Thyroid gland (tissue), 4 donors: ENCODE results near the gene ATG4C. TPM values are rescaled to one million over a fixed set of nuclear protein-coding genes. Genes with fewer than 3 reads are reported as not detected.
"Not testable (repeated sequence)": the region's sequence is repeated elsewhere in the genome, so short reads cannot be mapped to it uniquely, and the experiment has no call there.

Source experiments
- DNase-seq, 2 donors: peaks; one replicate each; pipeline ENCODE4 v3.0.0-alpha.2; 2019
- H3K27ac ChIP-seq, 3 donors: fragments of 200-600 bp; sonication (generic); 1 replicate in 2 of 3; 2 replicates in 1 of 3; pipeline ENCODE4 v1.5.1; 2016 to 2019; ENCODE audit warnings: mild to moderate bottlenecking in 1 of 3, moderate library complexity in 1 of 3
- H3K27me3 ChIP-seq: fragments of 200-600 bp; sonication (generic); one replicate; pipeline ENCODE4 v1.5.1; 2019
- H3K36me3 ChIP-seq, 2 donors: fragments of 200-600 bp; sonication (generic); one replicate each; pipeline ENCODE4 v1.5.1; 2016 to 2019
- H3K4me1 ChIP-seq, 2 donors: fragments of 200-600 bp; sonication (generic); one replicate each; pipeline ENCODE4 v1.5.1; 2017 to 2019
- H3K4me3 ChIP-seq, 3 donors: fragments of 200-600 bp; sonication (generic); replicated peaks in 1 of 3; 1 replicate in 2 of 3; 2 replicates in 1 of 3; pipeline ENCODE4 v1.5.1; 2016; ENCODE audit warnings: mild to moderate bottlenecking in 1 of 3
- H3K9me3 ChIP-seq: fragments of 200-600 bp; sonication (generic); one replicate; pipeline ENCODE4 v1.5.1; 2017
- POLR2A ChIP-seq, 2 donors: fragments of 450-650 bp; IDR thresholded peaks; one replicate each; pipeline ENCODE4 v1.6.1; 2017; ENCODE audit warnings: antibody characterized with exemption in 2 of 2, mild to moderate bottlenecking in 2 of 2, moderate library complexity in 1 of 2
- WGBS, 2 donors: methylation state at CpG; one replicate each; pipeline ENCODE4 v1.1.5; 2017; 5-methylcytosine and 5-hydroxymethylcytosine counted together
- intact Hi-C: fragments of 100-400 bp; cut with DNase I; formaldehyde crosslinking; loops from one replicate; pipeline ENCODE4 v1.15.1; 2023
- total RNA-seq, 4 donors: library from RNA; depleted of rRNA; stranded (reverse); fragments of >200 nt; gene quantifications; one replicate each; pipeline ENCODE4 v1.2.3, GENCODE V29; 2016
- TF ChIP-seq, protein P1 (sequence below), 6 experiments: fragments of 200-600 bp in 3 of 6; fragments of 450-650 bp in 3 of 6; sonication (generic) in 3 of 6; IDR thresholded peaks; one replicate each; pipeline ENCODE4 v1.5.1; 2016 to 2019; ENCODE audit warnings: antibody characterized with exemption in 6 of 6, mild to moderate bottlenecking in 2 of 6, inconsistent platforms in 1 of 6, moderate library complexity in 1 of 6

Gene ATG4C
- total RNA-seq, 4 donors from 2014 or later, result 16.3 to 23.4 (median 19.9) TPM

DNA sequence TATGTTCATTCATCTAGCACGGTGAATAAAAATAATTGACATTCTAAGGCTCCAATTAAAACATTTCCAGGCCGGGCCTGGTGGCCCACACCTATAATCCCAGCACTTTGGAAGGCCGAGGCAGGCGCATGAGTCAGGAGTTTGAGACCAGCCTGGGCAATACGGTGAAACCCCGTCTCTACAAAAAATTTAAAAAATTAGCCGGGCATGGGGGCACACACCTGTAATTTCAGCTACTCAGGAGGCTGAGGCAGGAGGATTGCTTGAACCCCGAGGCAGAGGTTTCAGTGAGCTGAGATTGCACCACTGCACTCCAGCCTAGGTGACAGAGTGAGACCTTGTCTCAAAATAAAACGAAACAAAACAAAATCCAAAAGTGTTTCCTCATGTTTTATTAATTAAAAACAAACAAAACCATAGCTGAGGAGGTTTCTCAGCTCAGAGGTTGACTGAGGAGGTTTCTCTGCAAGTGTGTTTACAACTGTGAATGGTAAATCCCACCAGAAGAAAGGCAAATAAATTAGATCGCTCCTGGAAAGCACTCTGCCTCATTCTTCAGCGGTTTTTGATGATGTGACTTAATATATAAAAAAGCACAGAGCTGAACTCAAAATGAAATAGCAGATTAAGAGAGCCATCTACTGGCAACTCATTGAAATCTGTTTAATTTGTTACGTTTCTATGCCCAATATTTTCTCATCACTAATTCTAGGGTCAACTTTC is 37.7 kb upstream of the ATG4C start:
- Histone ChIP-seq H3K9me3 (no peaks in the 10 kb centered on the region), H3K4me1 (peaks cover 5 to 19% of the 10 kb centered on the region in 2 donors), H3K4me3 (no peak overlapping the region), H3K27me3 (no peaks in the 10 kb centered on the region), H3K36me3 (no peaks in the 10 kb centered on the region), H3K27ac (no peak overlapping the region)
- intact Hi-C loops, result no loop called here
- TF ChIP-seq POLR2A (IDR thresholded peaks at IDR 0.05), result no peak
- TF ChIP-seq, protein P1, sequence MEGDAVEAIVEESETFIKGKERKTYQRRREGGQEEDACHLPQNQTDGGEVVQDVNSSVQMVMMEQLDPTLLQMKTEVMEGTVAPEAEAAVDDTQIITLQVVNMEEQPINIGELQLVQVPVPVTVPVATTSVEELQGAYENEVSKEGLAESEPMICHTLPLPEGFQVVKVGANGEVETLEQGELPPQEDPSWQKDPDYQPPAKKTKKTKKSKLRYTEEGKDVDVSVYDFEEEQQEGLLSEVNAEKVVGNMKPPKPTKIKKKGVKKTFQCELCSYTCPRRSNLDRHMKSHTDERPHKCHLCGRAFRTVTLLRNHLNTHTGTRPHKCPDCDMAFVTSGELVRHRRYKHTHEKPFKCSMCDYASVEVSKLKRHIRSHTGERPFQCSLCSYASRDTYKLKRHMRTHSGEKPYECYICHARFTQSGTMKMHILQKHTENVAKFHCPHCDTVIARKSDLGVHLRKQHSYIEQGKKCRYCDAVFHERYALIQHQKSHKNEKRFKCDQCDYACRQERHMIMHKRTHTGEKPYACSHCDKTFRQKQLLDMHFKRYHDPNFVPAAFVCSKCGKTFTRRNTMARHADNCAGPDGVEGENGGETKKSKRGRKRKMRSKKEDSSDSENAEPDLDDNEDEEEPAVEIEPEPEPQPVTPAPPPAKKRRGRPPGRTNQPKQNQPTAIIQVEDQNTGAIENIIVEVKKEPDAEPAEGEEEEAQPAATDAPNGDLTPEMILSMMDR (IDR thresholded peaks at IDR 0.05), result peak in 4 of 6 experiments; percentile 19 to 81 (median 69)
- no peak for DNase-seq
- 61 to 68% methylated on average over 12 of the region's 12 CpGs for WGBS, 2 donors

DNA sequence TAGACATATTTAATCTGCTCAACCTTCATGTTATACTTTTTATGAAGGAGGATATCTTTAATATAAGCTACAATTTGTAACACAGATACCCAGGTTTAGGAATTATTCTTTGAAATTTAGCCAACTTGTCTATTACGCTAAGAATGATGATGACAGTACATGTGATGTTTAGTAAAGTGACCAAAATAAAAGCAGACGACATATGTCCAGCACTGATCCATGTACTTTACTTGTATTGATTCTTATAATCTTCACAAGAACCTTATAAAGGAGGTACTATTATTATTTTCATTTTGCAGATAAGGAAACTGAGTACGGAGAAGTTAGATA is 37.2 kb upstream of the ATG4C start:
- Histone ChIP-seq H3K36me3 (no peaks in the 10 kb centered on the region), H3K9me3 (no peaks in the 10 kb centered on the region), H3K27ac (no peak overlapping the region), H3K4me3 (no peak overlapping the region), H3K4me1 (peaks cover 6 to 19% of the 10 kb centered on the region in 2 donors), H3K27me3 (no peaks in the 10 kb centered on the region)
- no peak for TF ChIP-seq POLR2A (IDR thresholded peaks at IDR 0.05)
- TF ChIP-seq, protein P1 (IDR thresholded peaks at IDR 0.05), result no peak
- WGBS, 2 donors, result 65 to 69% methylated on average over 3 of the region's 3 CpGs
- no peak for DNase-seq
- intact Hi-C loops, result no loop called here

DNA sequence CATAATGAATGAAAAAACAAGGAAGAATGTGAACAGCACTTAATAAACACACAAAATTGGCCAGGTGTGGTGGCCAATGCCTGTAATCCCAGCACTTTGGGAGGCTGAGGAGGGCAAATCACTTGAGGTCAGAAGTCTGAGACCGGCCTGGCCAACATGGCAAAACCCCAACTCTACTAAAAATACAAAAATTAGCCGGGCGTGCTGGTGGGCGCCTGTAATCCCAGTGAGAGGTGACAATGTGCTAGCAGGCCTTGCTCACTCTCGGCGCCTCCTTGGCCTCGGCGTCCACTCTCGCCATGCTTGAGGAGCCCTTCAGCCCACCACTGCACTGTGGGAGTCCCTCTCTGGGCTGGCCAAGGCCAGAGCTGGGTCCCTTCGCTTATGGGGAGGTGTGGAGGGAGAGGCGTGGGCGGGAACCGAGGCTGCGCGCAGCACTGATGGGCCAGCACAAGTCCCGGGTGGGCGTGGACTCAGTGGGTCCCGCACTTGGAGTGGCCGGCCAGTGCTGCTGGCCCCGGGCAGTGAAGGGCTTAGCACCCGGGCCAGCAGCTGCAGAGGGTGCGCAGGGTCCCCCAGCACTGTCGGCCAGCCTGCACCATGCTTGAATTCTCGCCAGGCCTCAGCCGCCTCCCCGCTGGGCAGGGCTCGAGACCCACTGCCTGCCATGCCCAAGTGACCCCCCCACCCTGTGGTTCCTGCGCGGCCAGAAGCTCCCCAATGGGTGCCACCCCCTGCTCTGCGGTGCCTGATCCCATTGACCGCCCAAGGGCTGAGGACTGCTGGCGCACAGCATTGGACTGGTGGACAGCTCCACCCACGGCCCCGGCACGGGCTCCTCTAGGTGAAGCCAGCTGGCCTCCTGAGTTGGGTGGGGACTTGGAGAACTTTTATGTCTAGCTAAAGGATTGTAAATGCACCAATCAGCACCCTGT is 30.6 kb upstream of the ATG4C start:
- TF ChIP-seq, protein P1 (IDR thresholded peaks at IDR 0.05), result no peak
- TF ChIP-seq POLR2A (IDR thresholded peaks at IDR 0.05), result no peak
- no peaks in the 10 kb centered on the region for H3K27me3 ChIP-seq
- peak; percentile 75 to 84 for DNase-seq
- intact Hi-C loops, result no loop called here
- H3K4me3 ChIP-seq, result no peak overlapping the region
- H3K27ac ChIP-seq, result peak overlapping the region; percentile 77 to 89 (median 83)
- no peaks in the 10 kb centered on the region for H3K9me3 ChIP-seq
- peaks cover 13 to 18% of the 10 kb centered on the region in 2 donors for H3K4me1 ChIP-seq
- H3K36me3 ChIP-seq, result no peaks in the 10 kb centered on the region
- 75 to 85% methylated on average over 23 to 28 of the region's 35 CpGs for WGBS, 2 donors

DNA sequence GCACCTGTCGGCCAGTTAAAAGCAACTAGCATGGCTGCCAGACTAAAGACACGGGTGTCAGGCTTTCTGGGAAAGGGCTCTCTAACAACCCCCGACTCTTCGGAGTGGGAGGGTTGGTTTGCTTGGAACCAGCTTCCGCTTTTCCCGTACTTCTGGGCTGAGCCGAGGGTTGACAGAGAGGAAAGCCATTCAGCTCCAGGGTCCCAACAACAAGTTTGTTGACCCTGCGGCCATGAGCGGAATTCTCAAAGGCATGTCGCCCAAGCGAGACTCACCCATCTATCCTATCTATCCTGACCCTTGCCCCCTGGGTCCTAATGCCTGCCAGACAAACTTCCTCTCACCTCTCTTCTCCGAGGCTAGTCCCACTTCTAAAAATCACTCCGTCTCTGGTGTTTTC is 29.0 kb upstream of the ATG4C start:
- DNase-seq, H3K9me3 ChIP-seq, H3K4me3 ChIP-seq, H3K27ac ChIP-seq, H3K27me3 ChIP-seq, H3K36me3 ChIP-seq, intact Hi-C loops: not testable (repeated sequence)
- 93 to 95% methylated on average over 13 of the region's 13 CpGs for WGBS, 2 donors
- H3K4me1 ChIP-seq, result peaks cover 13 to 18% of the 10 kb centered on the region in 2 donors

DNA sequence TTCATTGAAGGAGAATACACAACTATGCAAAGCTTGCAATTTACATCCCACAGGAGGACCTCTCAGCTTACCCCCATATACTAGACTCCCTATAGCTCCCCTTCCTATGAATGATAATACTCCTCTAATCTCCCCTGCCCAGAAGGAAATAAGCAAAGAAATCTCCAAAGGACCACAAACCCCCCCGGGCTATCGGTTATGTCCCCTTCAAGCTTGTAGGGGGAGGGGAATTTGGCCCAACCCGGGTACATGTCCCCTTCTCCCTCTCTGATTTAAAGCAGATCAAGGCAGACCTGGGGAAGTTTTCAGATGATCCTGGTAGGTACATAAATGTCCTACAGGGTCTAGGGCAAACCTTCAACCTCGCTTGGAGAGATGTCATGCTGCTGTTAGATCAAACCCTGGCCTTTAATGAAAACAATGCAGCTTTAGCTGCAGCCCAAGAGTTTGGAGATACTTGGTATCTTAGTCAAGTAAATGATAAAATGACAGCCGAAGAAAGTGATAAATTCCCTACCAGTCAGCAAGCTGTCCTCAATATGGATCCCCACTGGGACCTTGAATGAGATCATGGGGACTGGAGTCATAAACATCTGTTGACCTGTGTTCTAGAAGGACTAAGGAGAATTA is 27.6 kb upstream of the ATG4C start:
- H3K9me3 ChIP-seq, DNase-seq, H3K36me3 ChIP-seq, H3K27me3 ChIP-seq, H3K27ac ChIP-seq, H3K4me3 ChIP-seq, intact Hi-C loops: not testable (repeated sequence)
- peaks cover 10 to 13% of the 10 kb centered on the region in 2 donors for H3K4me1 ChIP-seq
- WGBS, 2 donors, result 83 to 90% methylated on average over 5 of the region's 5 CpGs

DNA sequence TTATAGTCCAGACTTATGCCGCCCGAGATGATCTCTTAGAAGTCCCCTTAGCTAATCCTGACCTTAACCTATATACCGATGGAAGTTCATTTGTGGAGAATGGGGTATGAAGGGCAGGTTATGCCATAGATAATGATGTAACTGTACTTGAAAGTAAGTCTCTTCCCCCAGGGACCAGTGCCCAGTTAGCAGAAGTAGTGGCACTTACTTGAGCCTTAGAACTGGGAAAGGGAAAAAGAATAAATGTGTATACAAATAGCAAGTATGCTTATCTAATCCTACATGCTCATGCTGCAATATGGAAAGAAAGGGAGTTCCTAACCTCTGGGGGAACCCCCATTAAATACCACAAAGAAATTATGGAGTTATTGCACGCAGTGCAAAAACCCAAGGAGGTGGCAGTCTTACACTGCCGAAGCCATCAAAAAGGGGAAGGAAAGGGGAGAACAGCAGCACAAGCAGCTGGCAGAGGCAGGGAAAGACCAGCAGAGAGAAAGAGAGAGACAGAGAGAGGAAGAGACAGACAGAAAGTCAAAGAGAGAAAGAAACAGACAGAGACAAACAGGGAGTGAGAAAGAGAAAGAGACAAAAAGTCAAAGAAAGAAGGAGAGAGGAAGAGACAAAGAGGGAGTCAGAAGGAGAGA is 24.6 kb upstream of the ATG4C start:
- H3K27me3 ChIP-seq, intact Hi-C loops, H3K9me3 ChIP-seq, H3K4me1 ChIP-seq, H3K4me3 ChIP-seq, H3K36me3 ChIP-seq, DNase-seq, H3K27ac ChIP-seq: not testable (repeated sequence)
- WGBS, 2 donors, result 61 to 86% methylated on average over 5 of the region's 5 CpGs

DNA sequence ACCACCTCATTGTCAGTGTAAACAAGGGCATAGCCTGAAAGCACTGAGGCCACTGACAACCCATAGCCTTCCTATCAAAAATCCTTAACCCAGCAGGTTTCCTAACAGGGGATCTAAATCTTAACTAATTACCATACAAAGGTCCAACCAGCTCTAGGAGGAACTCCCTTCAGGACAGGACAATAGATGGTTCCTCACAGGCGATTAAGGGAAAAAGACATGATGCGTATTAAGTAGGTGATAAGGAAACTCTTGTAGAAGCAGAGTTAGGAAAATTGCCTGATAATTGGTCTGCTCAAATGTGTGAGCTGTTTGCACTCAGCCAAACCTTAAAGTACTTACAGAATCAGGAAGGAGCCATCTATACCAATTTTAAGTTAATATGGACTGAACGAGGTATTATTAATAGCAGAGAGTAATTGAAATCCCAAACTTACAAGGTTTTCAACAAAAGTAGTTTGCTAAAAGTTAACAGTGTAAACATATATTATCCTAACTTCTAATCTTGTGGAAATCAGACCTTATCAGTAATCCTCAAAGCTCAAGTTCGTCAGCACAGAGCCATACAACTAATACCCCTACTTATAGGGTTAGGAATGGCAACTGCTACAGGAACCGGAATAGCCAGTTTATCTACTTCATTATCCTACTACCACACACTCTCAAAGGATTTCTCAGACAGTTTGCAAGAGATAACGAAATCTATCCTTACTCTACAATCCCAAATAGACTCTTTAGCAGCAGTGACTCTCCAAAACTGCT is 23.7 kb upstream of the ATG4C start:
- intact Hi-C loops, H3K27me3 ChIP-seq, H3K36me3 ChIP-seq, H3K27ac ChIP-seq, H3K9me3 ChIP-seq, DNase-seq, H3K4me3 ChIP-seq, H3K4me1 ChIP-seq: not testable (repeated sequence)
- 81 to 84% methylated on average over 6 of the region's 6 CpGs for WGBS, 2 donors

DNA sequence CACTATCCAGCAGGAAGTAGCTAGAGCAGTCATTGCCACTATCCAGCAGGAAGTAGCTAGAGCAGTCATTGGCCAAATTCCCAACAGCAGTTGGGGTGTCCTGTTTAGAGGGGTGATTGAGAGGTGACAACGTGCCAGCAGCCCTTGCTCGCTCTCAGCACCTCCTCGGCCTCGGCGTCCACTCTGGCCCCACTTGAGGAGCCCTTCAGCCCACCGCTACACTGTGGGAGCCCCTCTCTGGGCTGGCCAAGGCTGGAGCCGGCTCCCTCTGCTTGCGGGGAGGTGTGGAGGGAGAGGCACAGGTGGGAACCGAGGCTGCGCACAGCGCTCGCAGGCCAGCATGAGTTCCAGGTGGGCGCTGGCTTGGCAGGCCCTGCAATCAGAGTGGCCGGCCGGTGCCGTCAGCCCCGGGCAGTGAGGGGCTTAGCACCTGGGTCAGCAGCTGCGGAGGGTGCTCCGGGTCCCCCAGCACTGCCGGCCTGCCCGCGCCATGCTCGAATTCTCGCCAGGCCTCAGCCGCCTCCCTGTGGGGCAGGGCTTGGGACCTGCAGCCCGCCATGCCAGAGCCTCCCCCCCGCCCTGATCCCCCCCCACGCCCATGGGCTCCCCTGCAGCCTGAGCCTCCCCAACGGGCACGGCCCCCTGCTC is 22.6 kb upstream of the ATG4C start:
- WGBS, 2 donors, result 92 to 98% methylated on average over 13 to 28 of the region's 30 CpGs
- intact Hi-C loops, H3K27ac ChIP-seq, H3K4me3 ChIP-seq, H3K36me3 ChIP-seq, DNase-seq, H3K9me3 ChIP-seq, H3K27me3 ChIP-seq: not testable (repeated sequence)
- H3K4me1 ChIP-seq, result peaks cover 0 to 18% of the 10 kb centered on the region in 2 donors
